PC-3 (cell line): ENCODE results near the gene LIM2. TPM values are rescaled to one million over a fixed set of nuclear protein-coding genes. Genes with fewer than 3 reads are reported as not detected.
A peak's percentile ranks its signal among the peaks of the same experiment; 100 is the strongest.
"Not testable (repeated sequence)": the region's sequence is repeated elsewhere in the genome, so short reads cannot be mapped to it uniquely, and the experiment has no call there.

Experiments
- ATAC-seq: fragments of 200-7000 bp; cut with Tn5 transposase; 2 replicates; pipeline ENCODE4 v1.9.1; 2020; ENCODE audit warnings: mild to moderate bottlenecking, moderate library complexity
- BruUV-seq: library from RNA; stranded (reverse); fragments of 400-500 nt; replicated peaks from 2 replicates; lab custom pipeline; 2021; lab: Mats Ljungman, UMichigan
- CTCF ChIA-PET: fragments of 300-600 bp; sonication (Branson Sonifier 250); formaldehyde crosslinking; loops from one replicate; lab custom pipeline; 2022; ENCODE audit warnings: antibody characterized with exemption; lab: Charles Lee
- POLR2A ChIA-PET: fragments of 300-600 bp; sonication (Branson Sonifier 250); formaldehyde crosslinking; loops from one replicate; lab custom pipeline; 2022; ENCODE audit warnings: antibody characterized with exemption; ENCODE audit not compliant: unreplicated experiment; lab: Charles Lee
- DNase-seq: peaks from one replicate; pipeline ENCODE4 v3.0.0-alpha.2; 2015
- H2AFZ ChIP-seq: fragments of 300-600 bp; sonication (generic); 2 replicates; pipeline ENCODE4 v1.6.0; 2016; ENCODE audit warnings: antibody characterized with exemption, low read length
- H3F3A ChIP-seq: fragments of 300-600 bp; sonication (generic); one replicate; pipeline ENCODE4 v1.6.0; 2017; ENCODE audit warnings: antibody characterized with exemption, low read length, control low read depth, mild to moderate bottlenecking; ENCODE audit not compliant: unreplicated experiment
- H3K27ac ChIP-seq: fragments of 300-600 bp; sonication (generic); 2 replicates; pipeline ENCODE4 v1.5.1; 2016; ENCODE audit warnings: mild to moderate bottlenecking, low read length
- H3K27me3 ChIP-seq: fragments of 300-600 bp; sonication (generic); 2 replicates; pipeline ENCODE4 v1.6.1; 2016; ENCODE audit warnings: low read length, mixed read lengths
- H3K36me3 ChIP-seq: fragments of 300-600 bp; sonication (generic); 2 replicates; pipeline ENCODE4 v1.6.1; 2016; ENCODE audit warnings: low read depth, mixed run types, low read length, mixed read lengths
- H3K4me1 ChIP-seq: fragments of 300-600 bp; sonication (generic); 2 replicates; pipeline ENCODE4 v1.5.1; 2016; ENCODE audit warnings: low read length; ENCODE audit not compliant: insufficient read depth
- H3K4me2 ChIP-seq: fragments of 300-600 bp; sonication (generic); 2 replicates; pipeline ENCODE4 v1.6.0; 2016; ENCODE audit warnings: low read length
- H3K4me3 ChIP-seq: fragments of 300-600 bp; sonication (generic); 2 replicates; pipeline ENCODE4 v1.5.1; 2016; ENCODE audit warnings: mild to moderate bottlenecking, low read length, mixed read lengths
- H3K79me2 ChIP-seq: fragments of 300-600 bp; sonication (generic); 2 replicates; pipeline ENCODE4 v1.6.1; 2017; ENCODE audit warnings: low read length, mixed read lengths
- H3K9ac ChIP-seq: fragments of 300-600 bp; sonication (generic); 2 replicates; pipeline ENCODE4 v1.6.0; 2016; ENCODE audit warnings: mild to moderate bottlenecking, low read length
- H3K9me2 ChIP-seq: fragments of 300-600 bp; sonication (generic); replicated peaks from 2 replicates; pipeline ENCODE4 v1.6.1; 2016; ENCODE audit warnings: mixed run types, low read length, mixed read lengths
- H3K9me3 ChIP-seq: fragments of 300-600 bp; sonication (generic); 2 replicates; pipeline ENCODE4 v1.6.1; 2016; ENCODE audit warnings: low read length, mixed read lengths
- H4K20me1 ChIP-seq: fragments of 300-600 bp; sonication (generic); 2 replicates; pipeline ENCODE4 v1.6.1; 2016; ENCODE audit warnings: low read length, mixed read lengths
- CTCF ChIP-seq: fragments of 300-600 bp; sonication (generic); conservative IDR thresholded peaks from 2 replicates; pipeline ENCODE4 v1.5.1; 2017; ENCODE audit warnings: antibody characterized with exemption, low read depth, mild to moderate bottlenecking, low read length
- EZH2 ChIP-seq: fragments of 300-600 bp; sonication (generic); IDR thresholded peaks from one replicate; pipeline ENCODE4 v1.6.1; 2017; ENCODE audit warnings: antibody characterized with exemption, mild to moderate bottlenecking, low read length; ENCODE audit not compliant: unreplicated experiment
- EZH2phosphoT487 ChIP-seq: fragments of 300-600 bp; sonication (generic); IDR thresholded peaks from 2 replicates; pipeline ENCODE4 v1.6.1; 2018; ENCODE audit warnings: mild to moderate bottlenecking, antibody characterized with exemption, low read length, borderline replicate concordance
- intact Hi-C: fragments of 100-400 bp; cut with micrococcal nuclease; formaldehyde crosslinking; loops from 2 replicates; pipeline ENCODE4 v1.9.0; 2023
- total RNA-seq: library from RNA; depleted of rRNA; stranded (reverse); fragments of >200 nt; gene quantifications from 2 replicates; pipeline ENCODE4 v1.2.3, GENCODE V29; 2014

LIM2 gene
- total RNA-seq, 1 experiment from 2014 or later, result not detected

DNA sequence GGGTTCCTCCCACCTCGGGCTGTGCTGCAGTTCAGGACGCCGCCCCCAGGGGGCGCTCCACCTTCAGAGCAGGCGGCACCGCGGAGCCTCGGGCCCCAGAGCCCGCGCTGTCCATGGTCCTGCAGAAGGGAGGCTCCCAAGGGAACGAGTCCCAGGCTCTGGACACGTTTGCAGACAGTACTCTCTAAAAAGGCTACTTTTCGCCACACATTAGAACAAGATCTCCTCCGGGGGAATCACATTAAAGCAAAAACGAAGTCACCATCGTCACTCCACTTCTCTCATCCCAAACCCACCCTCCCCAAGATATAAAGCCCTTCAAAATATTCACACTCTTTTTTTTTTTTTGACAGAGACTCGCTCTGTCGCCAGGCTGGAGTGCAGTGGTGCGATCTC is 34.3 kb upstream of the LIM2 start:
- Histone ChIP-seq H3K79me2 (no peaks in the 10 kb centered on the region), H3K9me3 (no peaks in the 10 kb centered on the region), H3K9ac (no peak overlapping the region), H3F3A (no peaks in the 10 kb centered on the region), H3K36me3 (no peaks in the 10 kb centered on the region), H3K9me2 (no peaks in the 10 kb centered on the region), H3K4me1 (no peaks in the 10 kb centered on the region), H2AFZ (no peak overlapping the region), H4K20me1 (no peaks in the 10 kb centered on the region), H3K4me3 (no peak overlapping the region), H3K27me3 (peaks cover 40% of the 10 kb centered on the region), H3K27ac (no peak overlapping the region), H3K4me2 (no peak overlapping the region)
- peak; percentile 92 for ATAC-seq
- ChIA-PET POLR2A (no interaction called here), CTCF (interaction anchor here (0.5 to 1.9 kb wide), 8 partner anchors 14 to 677 kb away, joined by 3 to 16 read pairs (median 3); no protein-coding TSS in a partner anchor)
- peak; percentile 96 for DNase-seq
- intact Hi-C loops, result loop anchor here (1.0 to 2.0 kb wide), 2 partner anchors 17 to 235 kb away; no protein-coding TSS in a partner anchor
- TF ChIP-seq CTCF, result peak; percentile 97
- no peak for TF ChIP-seq EZH2
- no TSS peak for BruUV-seq

- Histone ChIP-seq H3K36me3 (no peaks in the 10 kb centered on the region), H3K4me1 (no peaks in the 10 kb centered on the region), H3K4me3 (no peak overlapping the region), H3K27ac (no peak overlapping the region), H3K4me2 (no peak overlapping the region), H3K9me3 (no peaks in the 10 kb centered on the region), H3K9me2 (no peaks in the 10 kb centered on the region), H3K27me3 (peaks cover 38% of the 10 kb centered on the region), H3F3A (no peaks in the 10 kb centered on the region), H4K20me1 (no peaks in the 10 kb centered on the region), H3K9ac (no peak overlapping the region), H3K79me2 (no peaks in the 10 kb centered on the region), H2AFZ (no peak overlapping the region)
- ATAC-seq (no peak), DNase-seq (no peak)
- intact Hi-C loops, result loop anchor here (1.0 to 2.0 kb wide), 2 partner anchors 17 to 236 kb away; no protein-coding TSS in a partner anchor
- CTCF ChIA-PET, result interaction anchor here (0.5 to 1.9 kb wide), 7 partner anchors 14 to 357 kb away, joined by 3 to 16 read pairs (median 3); no protein-coding TSS in a partner anchor
- POLR2A ChIA-PET, result no interaction called here
- BruUV-seq, result no TSS peak
- TF ChIP-seq CTCF (no peak), EZH2phosphoT487 (no peak), EZH2 (no peak)
These were observed 33.7 kb upstream of the LIM2 start for GRCh38 chr19:51421229-51422052.

DNA sequence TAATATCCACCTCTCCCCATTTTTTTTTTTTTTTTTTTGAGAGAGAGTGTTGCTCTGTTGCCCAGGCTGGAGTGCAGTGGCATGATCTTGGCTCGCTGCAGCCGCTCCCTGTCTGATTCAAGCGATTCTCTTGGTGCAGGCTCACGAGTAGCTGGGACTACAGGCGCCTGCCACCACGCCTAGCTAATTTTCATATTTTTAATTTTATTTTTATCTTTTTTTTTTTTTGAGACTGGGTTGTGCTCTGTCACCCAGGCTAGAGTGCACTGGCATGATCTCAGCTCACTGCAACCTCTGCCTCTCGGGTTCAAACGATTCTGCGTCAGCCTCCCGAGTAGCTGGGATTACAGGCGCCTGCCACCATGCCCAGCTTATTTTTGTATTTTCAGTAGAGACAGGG is 32.7 kb upstream of the LIM2 start:
- CTCF ChIA-PET, result interaction anchor here (0.6 to 1.9 kb wide), 2 partner anchors 56 to 237 kb away, joined by 3 to 16 read pairs; no protein-coding TSS in a partner anchor
- H3K36me3 ChIP-seq, H4K20me1 ChIP-seq, DNase-seq, ATAC-seq, intact Hi-C loops, H3F3A ChIP-seq, H3K4me3 ChIP-seq, H3K9me3 ChIP-seq, H3K9me2 ChIP-seq, H3K4me1 ChIP-seq, H3K27ac ChIP-seq, H2AFZ ChIP-seq, BruUV-seq, POLR2A ChIA-PET, H3K9ac ChIP-seq, H3K79me2 ChIP-seq, H3K4me2 ChIP-seq: not testable (repeated sequence)
- H3K27me3 ChIP-seq, result peaks cover 29% of the 10 kb centered on the region
